HepG2 (cell line): ENCODE data around the gene IL36B. TPM values are rescaled to one million over a fixed set of nuclear protein-coding genes. Genes with fewer than 3 reads are reported as not detected.

Source experiments
- BORCS8-MEF2B ChIP-seq: sonication (generic); formaldehyde crosslinking; IDR thresholded peaks from 2 replicates; pipeline ENCODE4 v1.8.0; 2022; ENCODE audit warnings: mild to moderate bottlenecking, missing genetic modification reagents
- CHCHD3 ChIP-seq: sonication (generic); formaldehyde crosslinking; IDR thresholded peaks from 2 replicates; pipeline ENCODE4 v1.8.0; 2022; ENCODE audit warnings: mild to moderate bottlenecking, missing genetic modification reagents, moderate library complexity
- ELF3 ChIP-seq: IDR thresholded peaks from 2 replicates; pipeline ENCODE4 v1.6.1; 2016; ENCODE audit warnings: missing genetic modification reagents, missing compliant biosample characterization
- FOXC1 ChIP-seq: sonication (generic); formaldehyde crosslinking; IDR thresholded peaks from 2 replicates; pipeline ENCODE4 v1.8.0; 2022; ENCODE audit warnings: mild to moderate bottlenecking, missing genetic modification reagents, borderline replicate concordance
- GATAD1 ChIP-seq: IDR thresholded peaks from 2 replicates; pipeline ENCODE4 v1.6.1; 2016; ENCODE audit warnings: missing genetic modification reagents, missing compliant biosample characterization
- JUNB ChIP-seq: sonication (generic); formaldehyde crosslinking; IDR thresholded peaks from 2 replicates; pipeline ENCODE4 v1.8.0; 2022; ENCODE audit warnings: missing genetic modification reagents, mild to moderate bottlenecking, borderline replicate concordance
- KDM1A ChIP-seq: IDR thresholded peaks from 2 replicates; pipeline ENCODE4 v1.6.1; 2016; ENCODE audit warnings: missing compliant biosample characterization
- MEIS2 ChIP-seq: sonication (generic); formaldehyde crosslinking; IDR thresholded peaks from 2 replicates; pipeline ENCODE4 v1.9.0; 2021; ENCODE audit warnings: mild to moderate bottlenecking, missing genetic modification reagents
- RARA ChIP-seq: IDR thresholded peaks from 2 replicates; pipeline ENCODE4 v1.6.1; 2016; ENCODE audit warnings: missing genetic modification reagents, missing compliant biosample characterization
- SMARCC2 ChIP-seq: fragments of 450-650 bp; IDR thresholded peaks from 2 replicates; pipeline ENCODE4 v1.6.1; 2017; ENCODE audit warnings: antibody characterized with exemption, mild to moderate bottlenecking
- THYN1 ChIP-seq: sonication (generic); formaldehyde crosslinking; IDR thresholded peaks from 2 replicates; pipeline ENCODE4 v1.8.1; 2023; ENCODE audit warnings: low read depth, mild to moderate bottlenecking, moderate library complexity, missing genetic modification reagents, borderline replicate concordance
- ZBTB26 ChIP-seq: IDR thresholded peaks from 2 replicates; pipeline ENCODE4 v1.6.1; 2016; ENCODE audit warnings: missing compliant biosample characterization, missing genetic modification reagents, borderline replicate concordance
- ZFP1 ChIP-seq: IDR thresholded peaks from 2 replicates; pipeline ENCODE4 v1.6.1; 2016
- ZGPAT ChIP-seq: IDR thresholded peaks from 2 replicates; pipeline ENCODE4 v1.6.1; 2016; ENCODE audit warnings: mild to moderate bottlenecking
- ZKSCAN1 ChIP-seq: fragments of 150-350 bp; IDR thresholded peaks from 2 replicates; pipeline ENCODE4 v1.6.1; 2014; ENCODE audit warnings: low read length
- ZNF501 ChIP-seq: sonication (generic); formaldehyde crosslinking; IDR thresholded peaks from 2 replicates; pipeline ENCODE4 v1.5.1; 2020; ENCODE audit warnings: mild to moderate bottlenecking, moderate library complexity, missing genetic modification reagents
- ZNF652 ChIP-seq: IDR thresholded peaks from 2 replicates; pipeline ENCODE4 v1.6.1; 2016; ENCODE audit warnings: low read depth, borderline replicate concordance
- ZNF678 ChIP-seq: sonication (generic); formaldehyde crosslinking; IDR thresholded peaks from 2 replicates; pipeline ENCODE4 v1.4.0; 2020; ENCODE audit warnings: mild to moderate bottlenecking, missing genetic modification reagents
- ZNF704 ChIP-seq: sonication (generic); formaldehyde crosslinking; IDR thresholded peaks from 2 replicates; pipeline ENCODE4 v1.8.1; 2023; ENCODE audit warnings: mild to moderate bottlenecking, inconsistent platforms, moderate library complexity, missing genetic modification reagents, borderline replicate concordance
- ZSCAN31 ChIP-seq: sonication (generic); formaldehyde crosslinking; IDR thresholded peaks from 2 replicates; pipeline ENCODE4 v1.5.0; 2020; ENCODE audit warnings: low read depth, mild to moderate bottlenecking, missing genetic modification reagents
- polyA plus RNA-seq, 8 experiments: library from polyadenylated mRNA; depleted of rRNA in 3 of 8; stranded (reverse) in 7 of 8; unstranded in 1 of 8; fragments of >200 nt; fragmentation: Illumina TruSeq in 4 of 8; extraction: Trizol in 4 of 8; gene quantifications; 2 replicates each; pipeline versions ENCODE4 v1.2.1 to v1.2.3, GENCODE V29; 2011 to 2016; ENCODE audit warnings: low read depth in 4 of 8, missing spikeins in 1 of 8, mixed read lengths in 1 of 8; ENCODE audit not compliant: insufficient read depth in 1 of 8
- total RNA-seq, 5 experiments: library from RNA; depleted of rRNA; stranded (reverse); fragments of >200 nt; fragmentation: Illumina TruSeq; extraction: Trizol; gene quantifications; 2 replicates each; pipeline ENCODE4 v1.2.3, GENCODE V29; 2016; ENCODE audit warnings: low read depth in 1 of 5
- TF ChIP-seq, protein P1 (sequence below): sonication (generic); formaldehyde crosslinking; IDR thresholded peaks from 2 replicates; pipeline ENCODE4 v1.4.0; 2020; ENCODE audit warnings: missing genetic modification reagents, borderline replicate concordance
- TF ChIP-seq, protein P2 (sequence below): IDR thresholded peaks from 2 replicates; pipeline ENCODE4 v1.6.1; 2012; ENCODE audit warnings: inconsistent platforms

The IL36B gene
- total and polyA plus RNA-seq, 2 of the 13 experiments (the other 11 are each of a cell fraction or from before 2014, with no cell fraction given), result not detected

- TF ChIP-seq ZGPAT (CRISPR knock-in tag), result peak; percentile 69; the same call in 1 of the 2 replicates
- peak; percentile 77; the same call in 1 of the 2 replicates for TF ChIP-seq JUNB (CRISPR knock-in tag)
- TF ChIP-seq GATAD1 (CRISPR knock-in tag), result peak; percentile 53
- 0 out of 2 replicates have a peak, but pooled peaks have one; percentile 49 for TF ChIP-seq MEIS2 (CRISPR knock-in tag)
- TF ChIP-seq THYN1 (CRISPR knock-in tag), result no peak
- peak; percentile 42; the same call in 1 of the 2 replicates for TF ChIP-seq ELF3 (CRISPR knock-in tag)
- TF ChIP-seq ZKSCAN1, result no peak
- no peak for TF ChIP-seq ZNF704
- TF ChIP-seq SMARCC2, result 0 out of 2 replicates have a peak, but pooled peaks have one; percentile 48
- peak; percentile 77; the same call in 1 of the 2 replicates for TF ChIP-seq ZBTB26 (CRISPR knock-in tag)
- TF ChIP-seq, protein P1, sequence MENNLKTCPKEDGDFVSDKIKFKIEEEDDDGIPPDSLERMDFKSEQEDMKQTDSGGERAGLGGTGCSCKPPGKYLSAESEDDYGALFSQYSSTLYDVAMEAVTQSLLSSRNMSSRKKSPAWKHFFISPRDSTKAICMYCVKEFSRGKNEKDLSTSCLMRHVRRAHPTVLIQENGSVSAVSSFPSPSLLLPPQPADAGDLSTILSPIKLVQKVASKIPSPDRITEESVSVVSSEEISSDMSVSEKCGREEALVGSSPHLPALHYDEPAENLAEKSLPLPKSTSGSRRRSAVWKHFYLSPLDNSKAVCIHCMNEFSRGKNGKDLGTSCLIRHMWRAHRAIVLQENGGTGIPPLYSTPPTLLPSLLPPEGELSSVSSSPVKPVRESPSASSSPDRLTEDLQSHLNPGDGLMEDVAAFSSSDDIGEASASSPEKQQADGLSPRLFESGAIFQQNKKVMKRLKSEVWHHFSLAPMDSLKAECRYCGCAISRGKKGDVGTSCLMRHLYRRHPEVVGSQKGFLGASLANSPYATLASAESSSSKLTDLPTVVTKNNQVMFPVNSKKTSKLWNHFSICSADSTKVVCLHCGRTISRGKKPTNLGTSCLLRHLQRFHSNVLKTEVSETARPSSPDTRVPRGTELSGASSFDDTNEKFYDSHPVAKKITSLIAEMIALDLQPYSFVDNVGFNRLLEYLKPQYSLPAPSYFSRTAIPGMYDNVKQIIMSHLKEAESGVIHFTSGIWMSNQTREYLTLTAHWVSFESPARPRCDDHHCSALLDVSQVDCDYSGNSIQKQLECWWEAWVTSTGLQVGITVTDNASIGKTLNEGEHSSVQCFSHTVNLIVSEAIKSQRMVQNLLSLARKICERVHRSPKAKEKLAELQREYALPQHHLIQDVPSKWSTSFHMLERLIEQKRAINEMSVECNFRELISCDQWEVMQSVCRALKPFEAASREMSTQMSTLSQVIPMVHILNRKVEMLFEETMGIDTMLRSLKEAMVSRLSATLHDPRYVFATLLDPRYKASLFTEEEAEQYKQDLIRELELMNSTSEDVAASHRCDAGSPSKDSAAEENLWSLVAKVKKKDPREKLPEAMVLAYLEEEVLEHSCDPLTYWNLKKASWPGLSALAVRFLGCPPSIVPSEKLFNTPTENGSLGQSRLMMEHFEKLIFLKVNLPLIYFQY, result peak; percentile 62; the same call in 1 of the 2 replicates
- peak; percentile 72; the same call in 1 of the 2 replicates for TF ChIP-seq ZSCAN31 (CRISPR knock-in tag)
- TF ChIP-seq, protein P2, sequence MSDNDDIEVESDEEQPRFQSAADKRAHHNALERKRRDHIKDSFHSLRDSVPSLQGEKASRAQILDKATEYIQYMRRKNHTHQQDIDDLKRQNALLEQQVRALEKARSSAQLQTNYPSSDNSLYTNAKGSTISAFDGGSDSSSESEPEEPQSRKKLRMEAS, result peak; percentile 44; the same call in 1 of the 2 replicates
- TF ChIP-seq ZNF678 (CRISPR knock-in tag), result no peak
- TF ChIP-seq ZNF501 (CRISPR knock-in tag), result peak; percentile 65; the same call in 1 of the 2 replicates
- peak; percentile 70; the same call in 1 of the 2 replicates for TF ChIP-seq KDM1A (CRISPR knock-in tag)
- peak; percentile 92 for TF ChIP-seq RARA (CRISPR knock-in tag)
- peak; percentile 23; the same call in 1 of the 2 replicates for TF ChIP-seq FOXC1 (CRISPR knock-in tag)
- no peak for TF ChIP-seq CHCHD3 (CRISPR knock-in tag)
- TF ChIP-seq BORCS8-MEF2B, result 0 out of 2 replicates have a peak, but pooled peaks have one; percentile 42
- peak; percentile 63; the same call in 1 of the 2 replicates for TF ChIP-seq ZFP1 (CRISPR knock-in tag)
- TF ChIP-seq ZNF652 (CRISPR knock-in tag), result peak; percentile 27; the same call in 1 of the 2 replicates
These were observed 35.7 kb upstream of the IL36B start (continued) for GRCh38 chr2:113088213-113088992.
